GM12801 (cell line): ENCODE results near the gene RBKS.

Experiments used
- TF ChIP-seq, protein P1 (sequence below): IDR thresholded peaks from one replicate; pipeline ENCODE4 v1.5.1; 2011; ENCODE audit warnings: control low read depth; ENCODE audit not compliant: insufficient read length; ENCODE audit errors: extremely low read depth

RBKS gene

DNA sequence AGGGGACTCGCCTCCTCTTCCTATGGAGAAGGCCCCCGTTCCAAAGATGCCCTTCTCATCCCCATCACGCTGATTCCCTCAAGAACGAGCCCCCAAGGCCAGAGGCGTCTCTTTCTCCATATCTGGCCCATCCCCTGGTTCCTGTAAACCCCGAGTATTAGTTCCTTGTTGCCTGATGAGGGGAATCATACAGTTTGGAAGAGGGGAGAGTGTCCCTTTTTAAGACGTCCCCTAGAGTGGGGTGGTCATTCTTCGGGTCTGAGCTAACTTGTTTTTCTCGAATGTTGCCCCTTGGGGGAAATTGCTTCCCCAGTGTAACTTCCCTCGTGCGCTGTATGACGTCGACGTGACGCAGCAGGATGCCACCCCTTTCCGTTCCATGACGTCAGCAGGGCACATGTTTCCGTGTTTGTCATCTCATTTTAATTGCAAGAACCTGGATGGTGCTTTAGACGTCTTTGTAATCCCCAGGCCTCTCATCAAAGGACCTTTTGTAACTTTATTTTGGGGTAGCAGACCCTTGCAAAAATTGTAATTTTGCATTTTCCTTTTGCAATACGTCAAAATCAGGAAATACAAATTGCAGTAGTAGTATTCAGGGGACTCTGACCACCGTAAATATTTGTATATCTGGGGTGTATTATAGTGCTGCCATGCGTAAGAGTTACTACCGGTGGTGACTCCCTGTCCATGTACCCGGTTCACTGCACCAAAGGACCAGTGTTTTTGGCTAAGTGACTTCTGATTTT is 911 bp upstream of the RBKS start:
- TF ChIP-seq, protein P1, sequence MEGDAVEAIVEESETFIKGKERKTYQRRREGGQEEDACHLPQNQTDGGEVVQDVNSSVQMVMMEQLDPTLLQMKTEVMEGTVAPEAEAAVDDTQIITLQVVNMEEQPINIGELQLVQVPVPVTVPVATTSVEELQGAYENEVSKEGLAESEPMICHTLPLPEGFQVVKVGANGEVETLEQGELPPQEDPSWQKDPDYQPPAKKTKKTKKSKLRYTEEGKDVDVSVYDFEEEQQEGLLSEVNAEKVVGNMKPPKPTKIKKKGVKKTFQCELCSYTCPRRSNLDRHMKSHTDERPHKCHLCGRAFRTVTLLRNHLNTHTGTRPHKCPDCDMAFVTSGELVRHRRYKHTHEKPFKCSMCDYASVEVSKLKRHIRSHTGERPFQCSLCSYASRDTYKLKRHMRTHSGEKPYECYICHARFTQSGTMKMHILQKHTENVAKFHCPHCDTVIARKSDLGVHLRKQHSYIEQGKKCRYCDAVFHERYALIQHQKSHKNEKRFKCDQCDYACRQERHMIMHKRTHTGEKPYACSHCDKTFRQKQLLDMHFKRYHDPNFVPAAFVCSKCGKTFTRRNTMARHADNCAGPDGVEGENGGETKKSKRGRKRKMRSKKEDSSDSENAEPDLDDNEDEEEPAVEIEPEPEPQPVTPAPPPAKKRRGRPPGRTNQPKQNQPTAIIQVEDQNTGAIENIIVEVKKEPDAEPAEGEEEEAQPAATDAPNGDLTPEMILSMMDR = no peak

DNA sequence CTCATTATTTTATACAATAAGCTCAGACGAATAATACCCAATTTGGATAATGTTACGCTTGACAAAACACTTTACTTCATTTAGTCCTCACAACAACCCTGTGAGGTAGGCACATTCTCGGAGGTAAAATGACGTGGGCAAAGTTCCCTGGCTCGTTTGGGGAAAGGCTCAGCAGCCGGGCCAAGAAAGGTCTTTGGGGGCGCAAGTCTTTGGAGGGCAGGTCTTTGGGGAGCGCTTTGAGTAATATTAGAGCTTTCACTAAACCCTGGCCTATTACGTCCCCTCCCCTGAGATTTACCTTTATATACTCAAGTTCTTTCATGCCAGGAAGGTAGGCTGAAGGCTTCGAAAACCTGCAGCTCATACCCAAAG is 427 bp downstream of the RBKS start:
- TF ChIP-seq, protein P1 = no peak

DNA sequence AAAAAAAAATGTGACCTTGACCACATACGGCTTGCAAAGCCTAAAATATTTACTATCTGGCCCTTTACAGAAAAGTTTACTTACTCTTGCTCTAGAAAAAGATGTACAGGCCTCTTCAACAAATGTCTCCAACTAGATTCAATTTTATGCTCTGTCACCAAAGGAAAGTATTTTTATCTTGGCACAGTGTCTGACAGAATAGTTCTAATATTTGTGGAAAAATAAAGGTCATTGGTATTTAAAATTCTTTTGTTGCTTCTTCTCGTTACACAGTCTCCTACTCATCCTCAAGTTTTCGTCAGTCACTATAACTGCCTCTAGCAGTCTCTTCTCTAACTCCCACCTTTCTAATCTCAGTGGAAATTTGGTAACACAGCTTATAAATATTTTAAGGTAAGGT is 1.4 kb downstream of the RBKS start:
- TF ChIP-seq, protein P1 = no peak

DNA sequence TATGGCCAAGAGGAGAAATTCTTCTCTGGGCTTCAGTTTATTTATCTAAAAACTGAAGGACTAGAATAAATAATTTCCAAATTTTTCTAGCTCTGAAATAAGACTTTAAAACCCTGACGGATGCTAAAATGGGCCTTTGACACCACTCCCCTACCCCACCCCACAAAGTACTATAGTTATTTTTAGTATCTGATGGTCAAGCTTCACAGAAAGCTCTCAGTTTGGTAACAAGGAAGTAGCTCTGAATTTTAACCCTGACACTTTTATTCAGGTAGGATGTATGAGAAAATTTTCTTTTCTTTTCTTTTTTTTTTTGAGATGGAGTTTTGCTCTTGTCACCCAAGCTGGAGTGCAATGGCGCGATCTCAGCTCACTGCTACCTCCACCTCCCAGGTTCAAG is 2.4 kb downstream of the RBKS start:
- TF ChIP-seq, protein P1 = no peak

DNA sequence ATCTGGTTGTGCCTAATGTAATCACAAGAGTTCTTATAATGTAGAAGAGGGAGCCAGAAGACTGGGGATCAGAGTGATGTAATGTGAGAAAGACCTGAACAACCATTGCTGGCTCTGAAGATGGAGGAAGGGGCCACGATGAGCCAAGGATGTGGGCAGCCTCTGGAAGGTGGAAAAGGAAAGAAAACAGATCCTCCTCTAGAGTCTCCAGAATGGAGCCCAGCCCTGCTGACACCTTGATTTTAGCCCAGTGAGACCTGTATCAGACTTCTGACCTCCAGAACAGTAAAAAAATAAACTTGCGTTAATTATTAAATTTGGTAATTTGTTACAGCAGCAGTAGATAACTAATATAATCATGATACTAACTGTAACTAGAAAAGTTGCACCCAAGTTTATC is 3.1 kb downstream of the RBKS start:
- TF ChIP-seq, protein P1 = no peak

DNA sequence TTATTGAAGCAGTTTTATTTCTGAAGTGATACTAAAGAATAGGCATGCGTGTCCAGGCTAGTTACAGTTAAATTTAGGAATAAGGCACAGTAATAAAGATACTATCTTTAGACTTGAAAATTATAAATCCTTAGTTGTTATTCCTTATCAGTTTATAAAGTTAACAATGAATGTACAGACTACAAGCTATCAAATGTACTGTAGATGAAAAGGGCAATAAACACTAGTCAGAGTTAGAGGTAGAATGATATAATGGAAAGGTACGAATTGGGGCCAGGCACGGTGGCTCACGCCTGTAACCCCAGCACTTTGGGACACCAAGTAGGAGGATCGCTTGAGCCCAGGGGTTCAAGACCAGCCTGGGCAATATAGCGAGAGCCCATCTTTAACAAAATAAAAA is 3.9 kb downstream of the RBKS start:
- TF ChIP-seq, protein P1 = no peak

DNA sequence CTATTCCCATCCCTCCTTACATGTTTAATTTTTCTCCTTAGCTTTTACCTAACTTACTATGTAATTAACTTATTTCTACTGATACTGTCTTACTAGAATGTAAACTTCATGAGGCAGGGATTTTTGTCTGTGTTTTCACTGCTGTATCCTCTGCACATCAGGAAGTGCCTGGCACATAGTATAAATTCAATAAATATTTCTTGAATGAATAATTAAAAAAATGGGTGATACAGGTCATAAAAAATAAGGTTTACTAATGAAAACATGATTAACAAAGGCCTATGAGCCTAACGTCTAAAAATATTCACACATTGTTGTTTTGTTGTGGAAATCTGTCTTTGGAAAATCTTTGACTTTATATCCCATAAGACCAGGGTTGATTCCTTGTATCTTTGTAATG is 4.5 kb downstream of the RBKS start:
- TF ChIP-seq, protein P1 = no peak
